ENCODE results near the gene FOXS1.

Gene FOXS1

DNA sequence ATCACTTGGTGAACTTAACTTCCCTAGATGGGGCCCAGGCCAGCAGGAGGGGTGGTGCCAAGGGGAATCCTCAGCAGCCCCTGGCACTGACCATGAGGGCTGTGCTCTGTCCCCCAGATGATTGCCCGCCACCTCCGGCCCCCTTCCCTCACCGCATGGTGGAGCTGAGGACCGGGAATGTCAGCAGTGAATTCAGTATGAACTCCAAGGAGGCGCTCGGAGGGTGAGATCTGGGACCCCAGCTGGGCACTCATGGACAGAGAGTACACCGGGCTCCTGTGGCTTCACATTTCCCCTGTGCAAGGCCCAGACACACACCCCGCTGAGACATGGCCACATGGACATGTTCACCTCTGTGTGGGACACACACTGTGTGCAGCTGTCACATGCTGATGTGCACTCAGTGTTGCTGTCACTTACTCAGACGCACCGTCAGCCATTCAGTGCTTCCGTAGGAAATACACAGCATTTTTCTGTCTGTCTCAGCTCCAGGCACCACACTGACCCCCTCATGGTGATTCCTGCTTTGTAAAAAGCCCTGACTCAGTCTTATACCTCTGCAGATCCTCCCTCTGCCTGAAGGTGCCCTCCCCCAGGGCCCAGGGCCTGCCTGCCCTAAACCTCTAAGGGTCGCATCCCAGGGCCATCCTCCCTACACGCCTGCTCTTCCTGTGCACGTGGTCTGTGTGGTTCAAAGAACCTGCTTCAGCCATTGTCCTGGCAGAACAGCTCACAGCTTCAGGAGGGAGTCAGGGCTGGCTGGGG lies 21.9 kb downstream of the FOXS1 start:
- TF ChIP-seq RAD21 (IDR thresholded peaks at IDR 0.05; ENCODE audit: low read depth): no peak

- TF ChIP-seq TCF12 (IDR thresholded peaks at IDR 0.05; ENCODE audit: low read depth) (peak; percentile 89), FOXM1 (IDR thresholded peaks at IDR 0.05; ENCODE audit: borderline replicate concordance, low read depth) (no peak), CREB1 (IDR thresholded peaks at IDR 0.05; ENCODE audit: low read depth) (no peak), RAD21 (IDR thresholded peaks at IDR 0.05; ENCODE audit: low read depth) (peak; percentile 96), YY1 (IDR thresholded peaks at IDR 0.05; ENCODE audit: low read depth) (no peak), MAX (IDR thresholded peaks at IDR 0.05) (no peak), ZBTB7A (IDR thresholded peaks at IDR 0.05; ENCODE audit: low read depth) (no peak), CEBPB (IDR thresholded peaks at IDR 0.05) (no peak), NFIC (IDR thresholded peaks at IDR 0.05) (peak; percentile 90), EGR1 (IDR thresholded peaks at IDR 0.05) (no peak), TAF1 (IDR thresholded peaks at IDR 0.05; ENCODE audit: low read depth) (no peak), USF1 (IDR thresholded peaks at IDR 0.05) (no peak), TEAD4 (IDR thresholded peaks at IDR 0.05) (no peak; the same call in 1 of the 2 replicates), EP300 (IDR thresholded peaks at IDR 0.05; ENCODE audit: borderline replicate concordance) (peak; percentile 79; the same call in 1 of the 2 replicates)
- TF ChIP-seq, protein P1, sequence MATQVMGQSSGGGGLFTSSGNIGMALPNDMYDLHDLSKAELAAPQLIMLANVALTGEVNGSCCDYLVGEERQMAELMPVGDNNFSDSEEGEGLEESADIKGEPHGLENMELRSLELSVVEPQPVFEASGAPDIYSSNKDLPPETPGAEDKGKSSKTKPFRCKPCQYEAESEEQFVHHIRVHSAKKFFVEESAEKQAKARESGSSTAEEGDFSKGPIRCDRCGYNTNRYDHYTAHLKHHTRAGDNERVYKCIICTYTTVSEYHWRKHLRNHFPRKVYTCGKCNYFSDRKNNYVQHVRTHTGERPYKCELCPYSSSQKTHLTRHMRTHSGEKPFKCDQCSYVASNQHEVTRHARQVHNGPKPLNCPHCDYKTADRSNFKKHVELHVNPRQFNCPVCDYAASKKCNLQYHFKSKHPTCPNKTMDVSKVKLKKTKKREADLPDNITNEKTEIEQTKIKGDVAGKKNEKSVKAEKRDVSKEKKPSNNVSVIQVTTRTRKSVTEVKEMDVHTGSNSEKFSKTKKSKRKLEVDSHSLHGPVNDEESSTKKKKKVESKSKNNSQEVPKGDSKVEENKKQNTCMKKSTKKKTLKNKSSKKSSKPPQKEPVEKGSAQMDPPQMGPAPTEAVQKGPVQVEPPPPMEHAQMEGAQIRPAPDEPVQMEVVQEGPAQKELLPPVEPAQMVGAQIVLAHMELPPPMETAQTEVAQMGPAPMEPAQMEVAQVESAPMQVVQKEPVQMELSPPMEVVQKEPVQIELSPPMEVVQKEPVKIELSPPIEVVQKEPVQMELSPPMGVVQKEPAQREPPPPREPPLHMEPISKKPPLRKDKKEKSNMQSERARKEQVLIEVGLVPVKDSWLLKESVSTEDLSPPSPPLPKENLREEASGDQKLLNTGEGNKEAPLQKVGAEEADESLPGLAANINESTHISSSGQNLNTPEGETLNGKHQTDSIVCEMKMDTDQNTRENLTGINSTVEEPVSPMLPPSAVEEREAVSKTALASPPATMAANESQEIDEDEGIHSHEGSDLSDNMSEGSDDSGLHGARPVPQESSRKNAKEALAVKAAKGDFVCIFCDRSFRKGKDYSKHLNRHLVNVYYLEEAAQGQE (IDR thresholded peaks at IDR 0.05; ENCODE audit: low read depth): no peak
These were observed 22.7 kb downstream of the FOXS1 start for GRCh38 chr20:31822421-31823330.

DNA sequence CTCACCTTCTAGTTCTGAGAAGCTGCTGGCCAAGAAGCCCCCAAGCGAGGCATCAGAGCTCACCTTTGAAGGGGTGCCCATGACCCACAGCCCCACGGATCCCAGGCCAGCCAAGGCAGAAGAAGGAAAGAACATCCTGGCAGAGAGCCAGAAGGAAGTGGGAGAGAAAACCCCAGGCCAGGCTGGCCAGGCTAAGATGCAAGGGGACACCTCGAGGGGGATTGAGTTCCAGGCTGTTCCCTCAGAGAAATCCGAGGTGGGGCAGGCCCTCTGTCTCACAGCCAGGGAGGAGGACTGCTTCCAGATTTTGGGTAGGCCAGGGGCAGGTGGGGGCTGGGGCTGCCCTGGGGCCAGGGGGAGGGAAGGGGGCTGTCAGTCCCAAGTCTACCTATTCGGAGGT lies 24.0 kb downstream of the FOXS1 start:
- peak; percentile 50 for TF ChIP-seq NFIC (IDR thresholded peaks at IDR 0.05)
- TF ChIP-seq EP300 (IDR thresholded peaks at IDR 0.05; ENCODE audit: borderline replicate concordance): no peak

DNA sequence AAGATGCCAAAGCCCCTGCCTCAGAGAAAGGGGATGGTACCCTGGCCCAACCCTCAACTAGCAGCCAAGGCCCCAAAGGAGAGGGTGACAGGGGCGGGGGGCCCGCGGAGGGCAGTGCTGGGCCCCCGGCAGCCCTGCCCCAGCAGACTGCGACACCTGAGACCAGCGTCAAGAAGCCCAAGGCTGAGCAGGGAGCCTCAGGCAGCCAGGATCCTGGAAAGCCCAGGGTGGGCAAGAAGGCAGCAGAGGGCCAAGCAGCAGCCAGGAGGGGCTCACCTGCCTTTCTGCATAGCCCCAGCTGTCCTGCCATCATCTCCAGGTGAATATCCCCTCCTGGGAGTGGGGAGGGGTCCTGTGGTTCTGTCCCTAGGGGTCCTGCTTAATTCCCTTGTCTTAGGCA lies 25.2 kb downstream of the FOXS1 start:
- TF ChIP-seq TCF12 (IDR thresholded peaks at IDR 0.05; ENCODE audit: low read depth) (no peak), CREB1 (IDR thresholded peaks at IDR 0.05; ENCODE audit: low read depth) (no peak), USF1 (IDR thresholded peaks at IDR 0.05) (no peak), NFIC (IDR thresholded peaks at IDR 0.05) (no peak), EGR1 (IDR thresholded peaks at IDR 0.05) (no peak), TAF1 (IDR thresholded peaks at IDR 0.05; ENCODE audit: low read depth) (no peak), ZBTB7A (IDR thresholded peaks at IDR 0.05; ENCODE audit: low read depth) (no peak), TEAD4 (IDR thresholded peaks at IDR 0.05) (no peak), EP300 (IDR thresholded peaks at IDR 0.05; ENCODE audit: borderline replicate concordance) (no peak), RAD21 (IDR thresholded peaks at IDR 0.05; ENCODE audit: low read depth) (no peak), CEBPB (IDR thresholded peaks at IDR 0.05) (no peak), MAX (IDR thresholded peaks at IDR 0.05) (no peak)
- TF ChIP-seq, protein P1 (IDR thresholded peaks at IDR 0.05; ENCODE audit: low read depth): no peak

DNA sequence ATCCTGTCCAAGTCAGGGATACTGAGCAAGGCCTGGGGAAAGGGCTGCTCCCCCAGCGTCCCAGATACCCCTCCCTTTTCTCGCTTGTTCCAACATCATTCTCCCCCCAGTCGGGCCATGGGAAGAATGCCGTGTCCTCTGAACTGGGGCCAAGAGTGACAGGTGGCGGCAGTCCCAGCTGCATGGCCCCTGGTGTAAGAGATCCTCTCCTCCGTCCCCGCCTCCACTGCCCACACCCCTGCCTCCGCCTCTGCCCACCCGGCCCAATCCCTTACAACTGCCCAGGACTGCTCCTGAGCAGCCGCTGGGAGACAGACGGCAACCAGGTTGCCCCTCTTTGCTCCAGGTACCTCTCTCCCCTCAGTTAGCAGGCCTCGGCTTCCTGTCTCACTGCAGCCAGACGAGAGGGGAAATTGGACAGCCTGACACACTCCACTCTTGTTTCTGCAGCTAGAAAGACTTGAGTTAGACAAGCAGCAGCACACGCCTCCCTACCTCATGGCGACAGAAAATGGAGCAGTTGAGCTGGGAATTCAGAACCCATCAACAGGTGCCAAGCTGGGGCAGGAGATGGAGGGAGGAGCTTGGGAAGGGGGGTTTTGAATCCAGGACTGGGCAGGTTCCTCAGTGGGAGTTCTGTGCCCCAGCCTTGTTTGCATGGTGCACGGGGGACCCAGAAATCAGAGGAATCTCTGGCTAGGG lies 26.2 kb downstream of the FOXS1 start, which contains the start of gene MYLK2:
Gene MYLK2, plus strand, starts transcription at position 274 of the 702 bp plus-strand sequence. Its CDS starts 225 bp downstream, at position 499.
- TF ChIP-seq YY1 (IDR thresholded peaks at IDR 0.05; ENCODE audit: low read depth): no peak
- no peak for TF ChIP-seq CREB1 (IDR thresholded peaks at IDR 0.05; ENCODE audit: low read depth)
- no peak for TF ChIP-seq EGR1 (IDR thresholded peaks at IDR 0.05)
- no peak for TF ChIP-seq RAD21 (IDR thresholded peaks at IDR 0.05; ENCODE audit: low read depth)
- no peak for TF ChIP-seq TAF1 (IDR thresholded peaks at IDR 0.05; ENCODE audit: low read depth)
- TF ChIP-seq ZBTB7A (IDR thresholded peaks at IDR 0.05; ENCODE audit: low read depth): no peak
- no peak for TF ChIP-seq TEAD4 (IDR thresholded peaks at IDR 0.05)
- TF ChIP-seq FOXM1 (IDR thresholded peaks at IDR 0.05; ENCODE audit: borderline replicate concordance, low read depth): no peak
- TF ChIP-seq NFIC (IDR thresholded peaks at IDR 0.05): no peak
- no peak for TF ChIP-seq EP300 (IDR thresholded peaks at IDR 0.05; ENCODE audit: borderline replicate concordance)
- TF ChIP-seq, protein P1 (IDR thresholded peaks at IDR 0.05; ENCODE audit: low read depth): no peak
- TF ChIP-seq MAX (IDR thresholded peaks at IDR 0.05): no peak
- TF ChIP-seq USF1 (IDR thresholded peaks at IDR 0.05): no peak
